Gastrocnemius medialis (tissue), 4 donors: Measurements from ENCODE around the gene MYH9.

Source experiments
- POLR2A ChIP-seq, 2 donors: fragments of 450-650 bp; IDR thresholded peaks; one replicate each; pipeline ENCODE4 v1.6.1; 2017; ENCODE audit warnings: antibody characterized with exemption in 2 of 2, mild to moderate bottlenecking in 2 of 2, moderate library complexity in 2 of 2
- TF ChIP-seq, protein P1 (sequence below), 5 experiments: fragments of 450-650 bp in 3 of 5; fragments of 200-600 bp in 2 of 5; sonication (generic) in 2 of 5; IDR thresholded peaks in 4 of 5; conservative IDR thresholded peaks in 1 of 5; 1 replicate in 4 of 5; 2 replicates in 1 of 5; pipeline ENCODE4 v1.5.1; 2016 to 2019; ENCODE audit warnings: antibody characterized with exemption in 5 of 5, mild to moderate bottlenecking in 3 of 5, moderate library complexity in 3 of 5

GRCh38 chr22:36378080-36378868, 9.5 kb downstream of the MYH9 start:
- no peak for TF ChIP-seq POLR2A (IDR thresholded peaks at IDR 0.05)
- TF ChIP-seq, protein P1, sequence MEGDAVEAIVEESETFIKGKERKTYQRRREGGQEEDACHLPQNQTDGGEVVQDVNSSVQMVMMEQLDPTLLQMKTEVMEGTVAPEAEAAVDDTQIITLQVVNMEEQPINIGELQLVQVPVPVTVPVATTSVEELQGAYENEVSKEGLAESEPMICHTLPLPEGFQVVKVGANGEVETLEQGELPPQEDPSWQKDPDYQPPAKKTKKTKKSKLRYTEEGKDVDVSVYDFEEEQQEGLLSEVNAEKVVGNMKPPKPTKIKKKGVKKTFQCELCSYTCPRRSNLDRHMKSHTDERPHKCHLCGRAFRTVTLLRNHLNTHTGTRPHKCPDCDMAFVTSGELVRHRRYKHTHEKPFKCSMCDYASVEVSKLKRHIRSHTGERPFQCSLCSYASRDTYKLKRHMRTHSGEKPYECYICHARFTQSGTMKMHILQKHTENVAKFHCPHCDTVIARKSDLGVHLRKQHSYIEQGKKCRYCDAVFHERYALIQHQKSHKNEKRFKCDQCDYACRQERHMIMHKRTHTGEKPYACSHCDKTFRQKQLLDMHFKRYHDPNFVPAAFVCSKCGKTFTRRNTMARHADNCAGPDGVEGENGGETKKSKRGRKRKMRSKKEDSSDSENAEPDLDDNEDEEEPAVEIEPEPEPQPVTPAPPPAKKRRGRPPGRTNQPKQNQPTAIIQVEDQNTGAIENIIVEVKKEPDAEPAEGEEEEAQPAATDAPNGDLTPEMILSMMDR (IDR thresholded peaks at IDR 0.05 in 4 of 5, conservative IDR thresholded peaks at IDR 0.05 in 1 of 5) = no peak
